Measurements from ENCODE around the gene LGALS3BP. TPM values are rescaled to one million over a fixed set of nuclear protein-coding genes. Genes with fewer than 3 reads are reported as not detected.

Gene LGALS3BP
- total RNA-seq, 1 donor from 2014 or later = 202 TPM

DNA sequence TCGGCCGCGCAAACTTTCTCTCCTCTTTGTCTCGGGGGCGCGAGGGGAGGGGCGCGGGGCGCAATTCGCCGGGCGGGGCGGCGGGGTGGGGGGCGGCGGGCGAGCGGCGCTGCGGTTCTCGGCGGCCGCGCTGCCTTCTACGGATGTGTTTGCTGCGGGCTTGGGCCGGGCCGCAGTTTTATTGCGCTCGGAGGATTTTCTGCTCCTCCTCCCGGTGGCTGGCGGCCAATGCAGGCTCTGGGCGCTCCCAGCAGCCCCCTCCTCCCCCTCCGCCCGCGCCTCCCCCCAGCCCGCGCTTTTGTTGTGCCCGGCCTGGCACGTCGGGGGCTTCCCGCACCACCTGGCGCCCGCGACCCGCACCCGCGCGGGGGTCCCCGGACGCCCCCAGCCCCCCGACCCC lies 54.5 kb downstream of the LGALS3BP start, which contains the start of gene TIMP2:
Gene TIMP2, minus strand, starts transcription at position 154 of the 400 bp plus-strand sequence. CDS start 299 bp downstream, outside the sequence.
- H3K27ac Mint-ChIP-seq = peak within 1 kb of the TSS; percentile 39
- no peaks in the 10 kb centered on the region for H3K27me3 Mint-ChIP-seq
- peaks cover 44% of the 10 kb centered on the region for H3K4me1 Mint-ChIP-seq (ENCODE audit: unreplicated experiment)
- DNase-seq (ENCODE audit: extremely low spot score, unreplicated experiment) = peak; percentile 92
- peak; percentile 71 for TF ChIP-seq CTCF (conservative IDR thresholded peaks at IDR 0.05)
- H3K36me3 Mint-ChIP-seq = peaks cover 5% of the 10 kb centered on the region
- no peaks in the 10 kb centered on the region for H3K9me3 Mint-ChIP-seq
- H3K4me3 Mint-ChIP-seq = peak within 1 kb of the TSS; percentile 90

GRCh38 chr17:78924481-78925151 lies 55.1 kb downstream of the LGALS3BP start:
- no peak for DNase-seq (ENCODE audit: extremely low spot score, unreplicated experiment)
- TF ChIP-seq CTCF (conservative IDR thresholded peaks at IDR 0.05) = no peak
- peaks cover 50% of the 10 kb centered on the region for H3K4me1 Mint-ChIP-seq (ENCODE audit: unreplicated experiment)
- no peaks in the 10 kb centered on the region for H3K9me3 Mint-ChIP-seq
- H3K27ac Mint-ChIP-seq = no peak overlapping the region
- H3K27me3 Mint-ChIP-seq = no peaks in the 10 kb centered on the region
- peaks cover 9% of the 10 kb centered on the region for H3K36me3 Mint-ChIP-seq
- peak overlapping the region; percentile 90 for H3K4me3 Mint-ChIP-seq

DNA sequence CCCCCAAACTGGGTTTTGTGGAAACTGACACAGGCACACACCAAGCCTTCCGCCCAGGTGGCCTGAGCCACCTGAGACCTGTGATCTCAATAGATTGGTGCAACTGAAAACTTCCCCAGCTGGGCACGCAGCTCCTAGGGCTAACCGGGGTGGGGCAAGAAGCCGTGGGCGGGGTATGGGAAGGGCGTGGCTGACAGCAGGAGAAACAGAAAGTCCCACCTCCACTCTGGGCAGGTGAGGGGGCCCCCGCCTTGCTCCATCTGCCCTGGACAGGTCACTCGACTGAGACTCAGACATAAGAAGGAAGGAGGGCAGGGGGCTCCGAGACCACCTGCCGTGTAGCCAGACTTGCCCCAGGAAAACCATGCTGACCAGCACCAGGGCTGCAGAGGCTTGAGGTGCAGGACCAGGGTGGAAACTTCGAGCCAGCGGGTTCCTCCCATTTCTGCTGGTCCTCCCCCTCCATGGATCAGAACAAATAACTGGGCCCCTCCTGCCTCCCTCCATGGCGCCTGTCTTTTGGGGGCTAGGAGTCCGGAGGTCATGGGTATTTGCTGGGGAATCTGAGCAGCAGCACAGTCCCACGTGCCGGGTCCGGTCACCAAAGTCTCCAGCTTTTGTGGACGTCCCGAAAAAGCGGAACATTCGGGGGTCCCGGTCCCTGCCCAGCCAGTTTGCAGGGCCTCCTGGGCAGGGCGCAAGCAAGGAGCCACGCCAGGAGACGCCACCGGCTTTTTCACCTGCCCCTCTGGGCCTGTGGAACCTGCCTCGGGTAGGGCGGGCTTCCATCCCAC lies 55.9 kb downstream of the LGALS3BP start:
- Mint-ChIP-seq H3K27ac (peak overlapping the region; percentile 86), H3K4me1 (ENCODE audit: unreplicated experiment) (peaks cover 50% of the 10 kb centered on the region), H3K27me3 (no peaks in the 10 kb centered on the region), H3K36me3 (peaks cover 9% of the 10 kb centered on the region), H3K4me3 (peak overlapping the region; percentile 90), H3K9me3 (no peaks in the 10 kb centered on the region)
- TF ChIP-seq CTCF (conservative IDR thresholded peaks at IDR 0.05) = no peak
- no peak for DNase-seq (ENCODE audit: extremely low spot score, unreplicated experiment)

- H3K9me3 Mint-ChIP-seq = no peaks in the 10 kb centered on the region
- H3K4me3 Mint-ChIP-seq = peak overlapping the region; percentile 90
Measured at GRCh38 chr17:78922816-78923498, 56.8 kb downstream of the LGALS3BP start.

More at GRCh38 chr17:78922816-78923498, 56.8 kb downstream of the LGALS3BP start:
- Mint-ChIP-seq H3K27ac (peak overlapping the region; percentile 86), H3K4me1 (ENCODE audit: unreplicated experiment) (peaks cover 52% of the 10 kb centered on the region), H3K36me3 (peaks cover 9% of the 10 kb centered on the region), H3K27me3 (no peaks in the 10 kb centered on the region)
- DNase-seq (ENCODE audit: extremely low spot score, unreplicated experiment) = no peak
- no peak for TF ChIP-seq CTCF (conservative IDR thresholded peaks at IDR 0.05)

Data from type B pancreatic cell (in vitro differentiated cells).